ENCODE results near the gene TMEM51.

- TF ChIP-seq, protein P1, sequence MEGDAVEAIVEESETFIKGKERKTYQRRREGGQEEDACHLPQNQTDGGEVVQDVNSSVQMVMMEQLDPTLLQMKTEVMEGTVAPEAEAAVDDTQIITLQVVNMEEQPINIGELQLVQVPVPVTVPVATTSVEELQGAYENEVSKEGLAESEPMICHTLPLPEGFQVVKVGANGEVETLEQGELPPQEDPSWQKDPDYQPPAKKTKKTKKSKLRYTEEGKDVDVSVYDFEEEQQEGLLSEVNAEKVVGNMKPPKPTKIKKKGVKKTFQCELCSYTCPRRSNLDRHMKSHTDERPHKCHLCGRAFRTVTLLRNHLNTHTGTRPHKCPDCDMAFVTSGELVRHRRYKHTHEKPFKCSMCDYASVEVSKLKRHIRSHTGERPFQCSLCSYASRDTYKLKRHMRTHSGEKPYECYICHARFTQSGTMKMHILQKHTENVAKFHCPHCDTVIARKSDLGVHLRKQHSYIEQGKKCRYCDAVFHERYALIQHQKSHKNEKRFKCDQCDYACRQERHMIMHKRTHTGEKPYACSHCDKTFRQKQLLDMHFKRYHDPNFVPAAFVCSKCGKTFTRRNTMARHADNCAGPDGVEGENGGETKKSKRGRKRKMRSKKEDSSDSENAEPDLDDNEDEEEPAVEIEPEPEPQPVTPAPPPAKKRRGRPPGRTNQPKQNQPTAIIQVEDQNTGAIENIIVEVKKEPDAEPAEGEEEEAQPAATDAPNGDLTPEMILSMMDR (IDR thresholded peaks at IDR 0.05), result no peak
- no peak for TF ChIP-seq POLR2A (IDR thresholded peaks at IDR 0.05)
These were observed 61.0 kb downstream of the TMEM51 start for GRCh38 chr1:15214527-15214926.
